HG03575 (cell line): ENCODE results near the gene TRPM1.

Experiments
- ATAC-seq: cut with Tn5 transposase; IDR thresholded peaks from one replicate; pipeline ENCODE4 v1.9.1; 2021; ENCODE audit not compliant: unreplicated experiment, insufficient number of reproducible peaks, low FRiP score; ENCODE audit errors: extremely low read depth

Gene TRPM1

DNA sequence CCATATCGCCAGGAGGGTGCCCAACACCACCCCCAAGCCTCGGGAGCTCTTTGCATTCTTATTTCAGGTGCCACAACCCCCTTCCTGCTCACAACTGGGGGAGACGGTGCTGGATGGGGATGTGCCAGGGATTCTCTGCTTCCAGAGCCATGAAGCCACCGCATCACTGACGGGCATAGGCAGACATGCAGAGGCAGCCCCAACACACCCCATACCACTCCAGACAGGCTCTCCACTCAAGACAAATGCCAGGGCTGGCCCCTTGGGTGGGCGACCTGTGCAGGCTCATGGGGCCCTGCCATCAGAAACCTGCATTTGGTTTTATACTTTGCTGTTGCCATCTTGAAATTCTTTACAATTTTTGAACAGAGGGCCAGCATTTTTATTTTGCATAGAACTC, 27.0 kb upstream of the TRPM1 start:
- no peak for ATAC-seq

DNA sequence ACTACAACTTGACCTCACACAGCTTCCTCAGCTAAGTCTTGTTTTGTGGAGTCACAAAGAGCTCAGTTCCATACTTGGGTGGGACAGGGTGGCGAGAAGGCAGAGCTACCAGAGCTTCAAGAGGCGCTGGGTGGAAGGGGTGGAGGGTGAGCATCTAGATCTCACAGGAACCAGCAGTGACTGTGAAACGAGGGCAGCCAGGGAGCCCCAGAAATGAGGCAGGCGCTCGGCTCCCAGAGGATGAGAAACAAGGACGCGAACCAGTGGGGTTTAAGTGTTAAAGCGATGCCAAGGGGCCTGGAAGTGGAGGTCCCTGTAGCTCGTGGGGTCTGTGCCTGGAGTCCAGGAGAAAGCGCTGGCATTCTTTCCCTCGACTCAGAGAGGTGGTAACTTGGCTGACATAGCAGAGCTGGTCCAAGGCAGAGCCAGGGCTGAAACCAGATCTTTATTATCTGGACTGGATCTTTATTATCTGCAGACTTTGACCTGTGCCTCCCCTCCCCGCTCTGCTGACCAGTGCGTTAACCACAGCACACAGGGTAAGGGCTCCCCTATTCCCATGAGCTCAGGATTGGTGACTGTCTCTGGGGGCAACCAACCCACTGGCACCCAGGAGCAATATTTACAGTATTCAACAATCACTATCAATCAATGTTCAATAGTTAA, 26.2 kb upstream of the TRPM1 start:
- no peak for ATAC-seq

- ATAC-seq = no peak
Observed at GRCh38 chr15:31125061-31125460, 23.5 kb upstream of the TRPM1 start.

- ATAC-seq = no peak
Observed at GRCh38 chr15:31116423-31117030, 15.0 kb upstream of the TRPM1 start.

- ATAC-seq = no peak
Observed at GRCh38 chr15:31111091-31111647, 9.6 kb upstream of the TRPM1 start.

DNA sequence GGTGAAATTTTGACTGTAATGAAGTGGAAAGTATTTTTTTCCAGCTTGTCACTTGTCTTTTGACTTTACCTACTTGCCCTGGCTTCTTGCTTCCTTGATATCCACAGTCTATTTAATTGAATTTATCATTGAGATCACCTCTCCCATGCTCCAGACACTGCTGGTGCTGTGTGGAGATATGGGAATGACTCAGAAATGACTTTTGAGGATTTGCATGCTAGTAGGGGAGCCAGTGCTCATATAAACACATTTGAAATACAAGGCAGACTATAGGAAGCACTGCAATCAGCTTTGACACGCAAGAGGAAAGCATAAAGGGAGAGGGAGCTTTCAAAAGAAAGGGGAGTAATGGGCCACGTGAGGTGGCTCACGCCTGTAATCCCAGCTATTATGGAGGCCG, 7.3 kb upstream of the TRPM1 start:
- no peak for ATAC-seq

DNA sequence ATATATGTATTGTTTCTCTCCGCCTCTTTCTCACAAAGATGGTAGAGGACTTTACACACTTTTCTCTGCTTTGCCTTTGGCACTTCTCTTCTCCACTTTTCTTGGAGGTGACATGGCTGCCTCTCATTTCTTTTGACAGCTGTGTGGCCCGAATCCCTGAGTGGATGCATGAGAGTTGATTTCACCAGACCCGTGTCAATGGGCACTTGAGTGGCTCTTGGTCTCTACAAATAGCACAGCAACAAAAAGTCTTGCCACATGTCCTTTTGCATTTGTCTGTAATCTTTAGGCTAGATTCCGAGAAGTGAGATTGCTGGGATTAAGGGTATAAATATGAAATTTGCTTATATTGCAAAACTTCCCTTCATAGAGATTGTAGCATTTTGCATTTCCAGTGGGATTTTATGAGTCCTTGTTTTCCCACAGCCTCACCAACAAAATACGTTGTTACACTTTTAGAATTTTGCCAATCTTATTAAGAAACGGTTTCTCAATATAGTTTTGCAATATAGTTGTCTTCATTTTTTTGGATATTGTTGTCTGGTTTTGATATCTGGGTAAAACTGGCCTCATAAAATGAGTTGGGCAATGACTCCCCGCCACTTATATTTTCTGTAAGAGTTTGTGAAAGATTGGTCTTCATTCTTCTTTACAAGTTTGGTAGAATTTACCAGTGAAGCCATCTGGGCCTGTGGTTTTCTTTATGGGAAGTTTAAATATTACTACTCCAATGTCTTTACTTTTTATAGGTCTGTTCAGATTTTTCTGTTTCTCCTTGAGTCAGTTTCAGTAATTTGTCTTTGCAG, 5.2 kb upstream of the TRPM1 start:
- no peak for ATAC-seq

DNA sequence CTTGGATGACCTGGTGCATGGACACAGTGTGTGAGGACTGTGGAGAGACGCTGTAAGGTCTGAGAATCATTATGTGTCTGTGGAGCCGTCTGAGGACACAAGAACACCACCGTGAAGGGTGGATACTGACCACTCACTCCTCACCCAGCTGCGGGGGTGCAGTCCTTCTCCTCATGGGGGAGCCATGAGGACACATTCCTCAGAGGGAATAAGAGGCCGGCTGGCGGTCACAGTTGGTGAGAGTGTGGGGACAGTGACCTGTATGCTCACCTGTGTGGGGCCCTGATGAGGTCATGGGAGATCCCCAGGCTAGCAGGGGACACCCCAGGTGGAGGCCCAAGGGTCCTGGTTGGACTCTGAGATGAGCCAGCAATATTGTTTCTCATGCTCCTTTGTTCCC, 2.5 kb upstream of the TRPM1 start:
- ATAC-seq = no peak

DNA sequence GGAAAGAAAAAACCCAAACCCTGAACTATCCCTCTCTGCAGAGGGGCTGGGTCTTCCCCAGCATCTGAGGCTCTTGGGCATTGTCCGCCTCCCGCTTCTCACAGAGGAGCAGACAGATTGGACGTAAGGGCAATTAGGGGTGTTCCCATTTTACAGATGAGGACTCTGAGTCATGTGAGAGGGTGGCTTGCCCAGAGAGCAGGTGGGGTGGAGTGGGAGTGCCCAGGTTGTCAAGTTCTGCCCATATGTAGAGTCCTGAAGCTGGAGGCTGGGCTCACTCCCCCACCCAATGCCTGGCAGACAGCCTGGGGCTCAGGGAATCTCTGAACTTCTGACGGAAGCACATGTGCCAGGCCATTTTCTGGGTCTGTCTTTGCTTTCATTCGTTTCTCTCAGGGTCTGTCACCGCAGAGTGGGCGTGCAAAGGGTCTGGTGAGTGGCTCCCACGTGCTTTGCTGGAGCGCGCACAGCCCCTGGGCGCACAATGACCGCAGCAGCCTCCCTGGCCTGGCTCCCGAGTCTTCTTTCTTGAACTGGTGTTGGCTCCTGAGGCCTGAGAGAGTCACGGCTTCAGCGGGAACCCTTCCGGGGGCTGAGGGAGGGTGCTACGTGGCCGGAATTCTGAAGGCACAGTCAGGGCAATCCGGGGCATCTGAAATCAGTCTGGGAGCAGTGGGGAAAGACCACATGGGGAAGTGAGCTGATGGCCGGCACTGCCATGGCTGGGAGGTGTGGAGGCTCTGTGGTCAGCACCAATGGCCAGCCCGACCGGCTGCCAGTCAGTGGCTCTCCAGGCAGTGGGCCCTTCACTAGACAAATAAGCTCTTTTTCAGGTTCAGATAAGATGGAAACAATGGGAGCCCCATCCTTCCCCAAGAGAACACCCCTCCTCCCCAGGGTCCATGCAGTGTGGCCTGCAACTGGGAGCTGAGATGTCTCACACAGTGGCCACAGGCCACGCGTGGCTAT, 1.1 kb upstream of the TRPM1 start:
- no peak for ATAC-seq

DNA sequence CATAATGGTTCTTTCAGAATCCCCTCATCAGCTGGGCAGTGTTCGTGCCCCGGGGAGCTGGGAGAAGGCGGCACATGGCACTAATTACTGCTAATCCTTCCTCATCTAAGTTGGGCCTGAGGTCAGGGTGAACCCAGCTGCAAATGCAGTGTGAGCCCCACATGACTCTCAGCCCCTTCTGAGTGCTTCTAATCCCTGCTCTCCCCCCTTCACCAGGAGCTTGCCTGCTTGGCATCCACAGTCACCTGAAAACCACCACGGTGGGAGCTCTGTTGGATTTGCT, 455 bp upstream of the TRPM1 start:
- no peak for ATAC-seq

DNA sequence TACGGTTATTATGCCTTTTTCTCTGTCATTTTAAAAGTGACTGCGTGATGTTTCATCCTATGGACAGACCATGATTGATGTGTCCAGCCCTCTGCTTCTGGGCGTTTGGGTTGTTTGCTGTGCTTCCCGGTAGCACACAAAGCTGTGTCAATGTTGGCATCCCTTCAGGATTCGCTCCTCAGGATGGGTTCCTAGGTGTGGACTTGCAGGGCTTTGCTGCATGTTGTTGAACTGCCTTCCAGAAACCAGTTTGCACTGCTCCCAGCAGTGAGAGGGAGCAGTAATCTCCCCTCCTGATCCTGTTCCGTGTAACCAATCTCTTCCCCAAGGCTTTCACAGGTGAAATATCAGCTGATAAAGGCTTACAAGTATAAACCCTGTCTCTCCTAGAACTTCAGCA, 787 bp downstream of the TRPM1 start:
- no peak for ATAC-seq

DNA sequence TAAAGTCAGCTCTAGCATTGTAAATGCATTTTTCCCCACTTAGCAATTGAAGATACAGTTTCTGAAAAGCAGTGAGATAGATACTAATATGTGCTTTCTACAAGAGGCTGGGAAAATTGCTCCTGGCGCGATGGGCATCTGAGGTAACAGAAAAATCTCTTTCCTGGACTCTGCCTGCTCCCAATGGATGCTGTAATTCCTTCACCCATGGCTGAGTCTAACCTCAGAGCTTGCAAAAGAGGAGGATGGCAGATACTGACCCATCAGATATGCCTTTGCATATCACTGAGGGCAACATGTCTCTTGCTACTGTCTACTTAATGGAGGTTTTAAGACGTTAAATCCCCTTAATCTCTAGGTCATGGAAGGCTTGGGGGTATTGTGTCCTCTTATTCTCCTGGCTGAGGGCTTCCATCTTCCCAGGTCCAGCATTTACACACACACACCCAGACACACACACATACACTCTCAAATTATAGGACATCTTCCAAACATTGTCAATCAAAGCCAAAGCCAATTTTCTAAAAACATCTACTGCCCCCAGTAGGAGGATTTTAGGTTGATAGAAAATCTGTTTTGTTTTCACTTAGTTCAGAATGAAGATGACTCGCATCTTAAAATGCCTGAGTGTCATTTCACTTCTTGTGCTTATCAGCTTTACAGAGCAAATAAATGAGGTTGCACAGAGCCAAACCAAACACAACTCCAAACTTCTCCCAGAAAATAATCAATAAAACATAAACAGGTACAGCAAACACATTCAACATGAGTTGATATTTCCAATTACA, 2.4 kb downstream of the TRPM1 start:
- no peak for ATAC-seq

DNA sequence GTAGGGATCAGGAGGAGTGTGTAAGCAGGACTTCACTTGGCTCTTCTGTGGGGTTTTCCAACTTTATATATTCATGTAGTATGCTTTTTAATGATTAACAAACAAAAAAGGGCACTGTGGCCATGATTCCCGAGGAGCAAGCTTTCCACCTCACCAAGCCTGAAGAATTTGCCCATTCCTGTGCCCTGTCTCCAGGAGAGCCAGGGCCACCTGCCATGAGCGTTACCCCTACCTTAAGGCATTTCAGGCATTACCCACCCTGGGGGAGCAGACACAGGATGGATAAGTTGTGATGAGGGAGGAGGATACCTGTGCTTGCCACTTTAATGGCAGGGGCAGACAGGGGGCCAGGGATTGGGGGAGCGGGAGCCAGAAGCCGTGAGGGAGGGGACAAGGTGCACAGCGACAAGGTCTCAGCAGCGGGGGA, 3.0 kb downstream of the TRPM1 start:
- ATAC-seq = no peak

DNA sequence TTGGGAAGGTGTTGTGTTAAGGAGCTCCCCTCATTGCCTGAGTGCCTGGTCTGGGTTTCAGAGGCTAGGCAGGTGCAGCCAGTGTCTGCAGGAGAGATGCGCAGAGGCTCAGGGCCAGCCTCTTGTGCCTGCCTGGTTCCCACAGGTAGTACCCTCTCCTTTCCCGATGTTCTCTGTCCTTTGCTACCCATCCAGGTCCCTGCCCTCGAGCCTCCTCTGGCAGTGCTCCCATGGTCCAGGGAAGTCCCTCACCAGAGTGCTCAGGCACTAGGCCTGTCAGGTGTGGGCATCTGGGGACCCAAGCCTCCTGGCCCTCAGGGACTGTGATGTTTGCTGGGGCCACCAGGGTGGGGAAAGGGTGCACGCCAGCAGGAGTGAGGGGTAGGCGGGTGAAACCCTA, 5.0 kb downstream of the TRPM1 start:
- no peak for ATAC-seq

DNA sequence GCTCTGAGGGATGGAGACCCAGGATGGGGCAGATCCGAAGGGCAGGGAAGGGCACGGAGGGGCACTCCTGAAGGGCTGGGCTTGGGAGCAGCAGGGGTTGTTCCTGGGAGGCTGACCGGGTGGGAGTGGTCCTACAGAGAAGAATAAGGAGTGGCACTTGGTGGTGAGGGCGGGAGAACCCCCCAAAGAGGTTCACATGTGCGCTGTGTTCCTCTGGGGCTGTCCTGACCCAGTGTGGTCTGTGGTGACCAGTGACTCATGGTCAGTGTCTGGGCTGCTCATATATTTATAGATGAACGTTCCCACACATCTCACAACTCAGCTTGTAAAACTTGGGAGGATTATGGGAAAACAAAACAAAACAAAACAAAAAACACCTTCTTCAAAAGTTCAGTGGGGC, 10.0 kb downstream of the TRPM1 start:
- no peak for ATAC-seq

DNA sequence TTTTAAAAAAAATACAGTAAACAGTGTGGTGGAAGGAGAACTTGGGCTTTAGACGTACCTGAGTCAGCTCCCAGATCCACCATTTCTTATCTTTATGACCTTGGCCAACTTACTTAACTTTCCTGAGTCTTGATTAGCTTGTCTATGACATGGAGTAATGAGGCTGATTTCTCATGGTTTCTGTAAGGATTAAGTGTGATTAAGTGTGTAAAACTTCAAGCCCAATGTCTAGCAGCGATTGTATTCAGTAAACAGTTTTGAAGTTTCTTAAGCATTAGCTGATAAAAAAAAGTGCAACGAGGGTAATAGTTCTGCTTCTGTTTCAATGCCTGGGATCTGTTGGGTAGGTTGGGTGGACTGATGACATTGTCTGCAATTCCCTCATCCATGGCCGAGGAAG, 10.8 kb downstream of the TRPM1 start:
- no peak for ATAC-seq

DNA sequence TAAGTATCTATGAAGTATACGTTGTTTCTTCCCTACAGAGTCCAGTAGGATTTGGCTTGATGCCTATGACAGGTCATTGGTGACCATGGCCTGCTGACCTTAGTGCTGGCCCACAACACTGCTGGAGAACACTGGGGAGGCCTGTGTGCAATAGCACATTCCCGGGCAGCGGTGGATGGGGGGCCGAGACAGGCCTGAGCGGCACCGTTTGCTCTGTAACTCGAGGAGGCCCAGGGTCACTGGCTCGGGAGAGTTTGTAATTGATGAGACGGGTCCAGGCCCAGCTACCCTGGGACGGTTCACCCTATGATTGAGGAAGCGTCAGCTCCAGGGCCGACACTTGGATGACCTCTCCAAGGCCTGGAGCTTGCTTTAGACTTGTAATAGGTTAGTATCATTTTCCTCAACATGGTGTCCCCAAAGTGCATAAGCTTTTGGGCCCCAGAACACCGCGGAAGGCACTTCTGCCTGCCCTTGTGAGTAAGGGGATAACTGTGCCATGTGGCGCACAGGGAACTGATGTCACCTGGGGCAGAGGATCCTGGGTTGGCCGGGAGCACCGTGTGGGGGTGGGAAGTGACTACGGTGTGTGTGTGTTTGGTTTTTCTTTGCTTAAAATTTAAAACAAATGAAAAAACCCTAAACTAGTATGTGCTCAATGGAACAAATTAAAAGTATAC, 12.0 kb downstream of the TRPM1 start:
- no peak for ATAC-seq
